PC-3 (cell line): ENCODE data around the gene TP53I13. TPM values are rescaled to one million over a fixed set of nuclear protein-coding genes. Genes with fewer than 3 reads are reported as not detected.
A peak's percentile ranks its signal among the peaks of the same experiment; 100 is the strongest.

ENCODE experiments used
- ATAC-seq: fragments of 200-7000 bp; cut with Tn5 transposase; 2 replicates; pipeline ENCODE4 v1.9.1; 2020; ENCODE audit warnings: mild to moderate bottlenecking, moderate library complexity
- BruUV-seq: library from RNA; stranded (reverse); fragments of 400-500 nt; replicated peaks from 2 replicates; lab custom pipeline; 2021; lab: Mats Ljungman, UMichigan
- CTCF ChIA-PET: fragments of 300-600 bp; sonication (Branson Sonifier 250); formaldehyde crosslinking; loops from one replicate; lab custom pipeline; 2022; ENCODE audit warnings: antibody characterized with exemption; lab: Charles Lee
- POLR2A ChIA-PET: fragments of 300-600 bp; sonication (Branson Sonifier 250); formaldehyde crosslinking; loops from one replicate; lab custom pipeline; 2022; ENCODE audit warnings: antibody characterized with exemption; ENCODE audit not compliant: unreplicated experiment; lab: Charles Lee
- DNase-seq: peaks from one replicate; pipeline ENCODE4 v3.0.0-alpha.2; 2015
- H2AFZ ChIP-seq: fragments of 300-600 bp; sonication (generic); 2 replicates; pipeline ENCODE4 v1.6.0; 2016; ENCODE audit warnings: antibody characterized with exemption, low read length
- H3F3A ChIP-seq: fragments of 300-600 bp; sonication (generic); one replicate; pipeline ENCODE4 v1.6.0; 2017; ENCODE audit warnings: antibody characterized with exemption, low read length, control low read depth, mild to moderate bottlenecking; ENCODE audit not compliant: unreplicated experiment
- H3K27ac ChIP-seq: fragments of 300-600 bp; sonication (generic); 2 replicates; pipeline ENCODE4 v1.5.1; 2016; ENCODE audit warnings: mild to moderate bottlenecking, low read length
- H3K27me3 ChIP-seq: fragments of 300-600 bp; sonication (generic); 2 replicates; pipeline ENCODE4 v1.6.1; 2016; ENCODE audit warnings: low read length, mixed read lengths
- H3K36me3 ChIP-seq: fragments of 300-600 bp; sonication (generic); 2 replicates; pipeline ENCODE4 v1.6.1; 2016; ENCODE audit warnings: low read depth, mixed run types, low read length, mixed read lengths
- H3K4me1 ChIP-seq: fragments of 300-600 bp; sonication (generic); 2 replicates; pipeline ENCODE4 v1.5.1; 2016; ENCODE audit warnings: low read length; ENCODE audit not compliant: insufficient read depth
- H3K4me2 ChIP-seq: fragments of 300-600 bp; sonication (generic); 2 replicates; pipeline ENCODE4 v1.6.0; 2016; ENCODE audit warnings: low read length
- H3K4me3 ChIP-seq: fragments of 300-600 bp; sonication (generic); 2 replicates; pipeline ENCODE4 v1.5.1; 2016; ENCODE audit warnings: mild to moderate bottlenecking, low read length, mixed read lengths
- H3K79me2 ChIP-seq: fragments of 300-600 bp; sonication (generic); 2 replicates; pipeline ENCODE4 v1.6.1; 2017; ENCODE audit warnings: low read length, mixed read lengths
- H3K9ac ChIP-seq: fragments of 300-600 bp; sonication (generic); 2 replicates; pipeline ENCODE4 v1.6.0; 2016; ENCODE audit warnings: mild to moderate bottlenecking, low read length
- H3K9me2 ChIP-seq: fragments of 300-600 bp; sonication (generic); replicated peaks from 2 replicates; pipeline ENCODE4 v1.6.1; 2016; ENCODE audit warnings: mixed run types, low read length, mixed read lengths
- H3K9me3 ChIP-seq: fragments of 300-600 bp; sonication (generic); 2 replicates; pipeline ENCODE4 v1.6.1; 2016; ENCODE audit warnings: low read length, mixed read lengths
- H4K20me1 ChIP-seq: fragments of 300-600 bp; sonication (generic); 2 replicates; pipeline ENCODE4 v1.6.1; 2016; ENCODE audit warnings: low read length, mixed read lengths
- CTCF ChIP-seq: fragments of 300-600 bp; sonication (generic); conservative IDR thresholded peaks from 2 replicates; pipeline ENCODE4 v1.5.1; 2017; ENCODE audit warnings: antibody characterized with exemption, low read depth, mild to moderate bottlenecking, low read length
- EZH2 ChIP-seq: fragments of 300-600 bp; sonication (generic); IDR thresholded peaks from one replicate; pipeline ENCODE4 v1.6.1; 2017; ENCODE audit warnings: antibody characterized with exemption, mild to moderate bottlenecking, low read length; ENCODE audit not compliant: unreplicated experiment
- EZH2phosphoT487 ChIP-seq: fragments of 300-600 bp; sonication (generic); IDR thresholded peaks from 2 replicates; pipeline ENCODE4 v1.6.1; 2018; ENCODE audit warnings: mild to moderate bottlenecking, antibody characterized with exemption, low read length, borderline replicate concordance
- intact Hi-C: fragments of 100-400 bp; cut with micrococcal nuclease; formaldehyde crosslinking; loops from 2 replicates; pipeline ENCODE4 v1.9.0; 2023
- total RNA-seq: library from RNA; depleted of rRNA; stranded (reverse); fragments of >200 nt; gene quantifications from 2 replicates; pipeline ENCODE4 v1.2.3, GENCODE V29; 2014

Gene TP53I13
- total RNA-seq, 1 experiment from 2014 or later, result 45.0 TPM

- peaks cover 40% of the 10 kb centered on the region for H3K79me2 ChIP-seq
- peak overlapping the region; percentile 66 for H3K9ac ChIP-seq
- H3K27ac ChIP-seq, result no peak overlapping the region
- ChIA-PET CTCF (interaction anchor here (2.0 kb wide), 1 partner anchor 29 kb away, joined by 9 read pairs; no protein-coding TSS in a partner anchor), POLR2A (no interaction called here)
- peak; percentile 20 for ATAC-seq
- peak overlapping the region; percentile 99 for H3K4me2 ChIP-seq
- DNase-seq, result peak; percentile 15
- peaks cover 32% of the 10 kb centered on the region for H3K4me1 ChIP-seq
- no peaks in the 10 kb centered on the region for H3K9me2 ChIP-seq
- no peaks in the 10 kb centered on the region for H3K9me3 ChIP-seq
- H3K36me3 ChIP-seq, result no peaks in the 10 kb centered on the region
- H3K27me3 ChIP-seq, result no peaks in the 10 kb centered on the region
- H2AFZ ChIP-seq, result peak overlapping the region; percentile 55
- intact Hi-C loops, result no loop called here
- H3K4me3 ChIP-seq, result peak overlapping the region; percentile 89
- H4K20me1 ChIP-seq, result no peaks in the 10 kb centered on the region
- TF ChIP-seq EZH2phosphoT487, result no peak
- TF ChIP-seq EZH2, result no peak
- no peak for TF ChIP-seq CTCF
- H3F3A ChIP-seq, result no peaks in the 10 kb centered on the region
- BruUV-seq, result no TSS peak
Measured at GRCh38 chr17:29588562-29589411, 20.3 kb downstream of the TP53I13 start.

- POLR2A ChIA-PET, result no interaction called here
- Histone ChIP-seq H3K9me3 (no peaks in the 10 kb centered on the region), H3K4me2 (peak within 1 kb of the TSS; percentile 99), H4K20me1 (no peaks in the 10 kb centered on the region), H2AFZ (peak within 1 kb of the TSS; percentile 95), H3F3A (no peaks in the 10 kb centered on the region), H3K4me3 (peak within 1 kb of the TSS; percentile 89), H3K9me2 (no peaks in the 10 kb centered on the region), H3K79me2 (peaks cover 47% of the 10 kb centered on the region), H3K4me1 (peaks cover 42% of the 10 kb centered on the region), H3K9ac (peak within 1 kb of the TSS; percentile 70), H3K36me3 (no peaks in the 10 kb centered on the region), H3K27me3 (no peaks in the 10 kb centered on the region), H3K27ac (no peak within 1 kb of the TSS)
- no peak for TF ChIP-seq EZH2phosphoT487
- TF ChIP-seq EZH2, result no peak
- no peak for TF ChIP-seq CTCF
- CTCF ChIA-PET, result interaction anchor here (2.0 kb wide), 1 partner anchor 28 kb away, joined by 9 read pairs; no protein-coding TSS in a partner anchor
- DNase-seq (peak; percentile 85), ATAC-seq (peak; percentile 47)
- TSS peak; percentile 24 for BruUV-seq
- intact Hi-C loops, result no loop called here
Measured at GRCh38 chr17:29589524-29590410, 21.3 kb downstream of the TP53I13 start, which contains the start of gene GIT1. Gene GIT1, minus strand, starts transcription at chr17:29589648. Its CDS starts 270 bp downstream, at chr17:29589378.
